Neural cell (in vitro differentiated cells): ENCODE results near the gene CCDC33.

Experiments used
- EP300 ChIP-seq: fragments of 450-650 bp; conservative IDR thresholded peaks from 2 replicates; pipeline ENCODE4 v1.6.1; 2014; ENCODE audit warnings: antibody characterized with exemption, mild to moderate bottlenecking, moderate library complexity; ENCODE audit not compliant: poor library complexity, severe bottlenecking
- EZH2 ChIP-seq: fragments of 200-600, 300-800 bp; shearing (Covaris generic), sonication (generic); IDR thresholded peaks from 2 replicates; pipeline ENCODE4 v1.6.1; 2014; ENCODE audit warnings: antibody characterized with exemption, low read length, borderline replicate concordance, mild to moderate bottlenecking; ENCODE audit not compliant: insufficient read depth, poor library complexity, severe bottlenecking
- POLR2AphosphoS5 ChIP-seq: IDR thresholded peaks from 2 replicates; pipeline ENCODE4 v1.6.1; 2012
- TF ChIP-seq, protein P1 (sequence below): fragments of 450-650 bp; IDR thresholded peaks from 2 replicates; pipeline ENCODE4 v1.5.1; 2014; ENCODE audit warnings: antibody characterized with exemption, mild to moderate bottlenecking, moderate library complexity; ENCODE audit not compliant: poor library complexity, severe bottlenecking
- TF ChIP-seq, protein P2 (sequence below): IDR thresholded peaks from 2 replicates; pipeline ENCODE4 v1.6.1; 2012; ENCODE audit warnings: borderline replicate concordance

- TF ChIP-seq, protein P1, sequence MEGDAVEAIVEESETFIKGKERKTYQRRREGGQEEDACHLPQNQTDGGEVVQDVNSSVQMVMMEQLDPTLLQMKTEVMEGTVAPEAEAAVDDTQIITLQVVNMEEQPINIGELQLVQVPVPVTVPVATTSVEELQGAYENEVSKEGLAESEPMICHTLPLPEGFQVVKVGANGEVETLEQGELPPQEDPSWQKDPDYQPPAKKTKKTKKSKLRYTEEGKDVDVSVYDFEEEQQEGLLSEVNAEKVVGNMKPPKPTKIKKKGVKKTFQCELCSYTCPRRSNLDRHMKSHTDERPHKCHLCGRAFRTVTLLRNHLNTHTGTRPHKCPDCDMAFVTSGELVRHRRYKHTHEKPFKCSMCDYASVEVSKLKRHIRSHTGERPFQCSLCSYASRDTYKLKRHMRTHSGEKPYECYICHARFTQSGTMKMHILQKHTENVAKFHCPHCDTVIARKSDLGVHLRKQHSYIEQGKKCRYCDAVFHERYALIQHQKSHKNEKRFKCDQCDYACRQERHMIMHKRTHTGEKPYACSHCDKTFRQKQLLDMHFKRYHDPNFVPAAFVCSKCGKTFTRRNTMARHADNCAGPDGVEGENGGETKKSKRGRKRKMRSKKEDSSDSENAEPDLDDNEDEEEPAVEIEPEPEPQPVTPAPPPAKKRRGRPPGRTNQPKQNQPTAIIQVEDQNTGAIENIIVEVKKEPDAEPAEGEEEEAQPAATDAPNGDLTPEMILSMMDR = no peak
- TF ChIP-seq EZH2 = no peak
- TF ChIP-seq POLR2AphosphoS5 = no peak
- TF ChIP-seq, protein P2, sequence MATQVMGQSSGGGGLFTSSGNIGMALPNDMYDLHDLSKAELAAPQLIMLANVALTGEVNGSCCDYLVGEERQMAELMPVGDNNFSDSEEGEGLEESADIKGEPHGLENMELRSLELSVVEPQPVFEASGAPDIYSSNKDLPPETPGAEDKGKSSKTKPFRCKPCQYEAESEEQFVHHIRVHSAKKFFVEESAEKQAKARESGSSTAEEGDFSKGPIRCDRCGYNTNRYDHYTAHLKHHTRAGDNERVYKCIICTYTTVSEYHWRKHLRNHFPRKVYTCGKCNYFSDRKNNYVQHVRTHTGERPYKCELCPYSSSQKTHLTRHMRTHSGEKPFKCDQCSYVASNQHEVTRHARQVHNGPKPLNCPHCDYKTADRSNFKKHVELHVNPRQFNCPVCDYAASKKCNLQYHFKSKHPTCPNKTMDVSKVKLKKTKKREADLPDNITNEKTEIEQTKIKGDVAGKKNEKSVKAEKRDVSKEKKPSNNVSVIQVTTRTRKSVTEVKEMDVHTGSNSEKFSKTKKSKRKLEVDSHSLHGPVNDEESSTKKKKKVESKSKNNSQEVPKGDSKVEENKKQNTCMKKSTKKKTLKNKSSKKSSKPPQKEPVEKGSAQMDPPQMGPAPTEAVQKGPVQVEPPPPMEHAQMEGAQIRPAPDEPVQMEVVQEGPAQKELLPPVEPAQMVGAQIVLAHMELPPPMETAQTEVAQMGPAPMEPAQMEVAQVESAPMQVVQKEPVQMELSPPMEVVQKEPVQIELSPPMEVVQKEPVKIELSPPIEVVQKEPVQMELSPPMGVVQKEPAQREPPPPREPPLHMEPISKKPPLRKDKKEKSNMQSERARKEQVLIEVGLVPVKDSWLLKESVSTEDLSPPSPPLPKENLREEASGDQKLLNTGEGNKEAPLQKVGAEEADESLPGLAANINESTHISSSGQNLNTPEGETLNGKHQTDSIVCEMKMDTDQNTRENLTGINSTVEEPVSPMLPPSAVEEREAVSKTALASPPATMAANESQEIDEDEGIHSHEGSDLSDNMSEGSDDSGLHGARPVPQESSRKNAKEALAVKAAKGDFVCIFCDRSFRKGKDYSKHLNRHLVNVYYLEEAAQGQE = no peak
- no peak for TF ChIP-seq EP300
Observed at GRCh38 chr15:74332011-74332410, 95.9 kb downstream of the CCDC33 start.
